Stimulated activated CD8-positive, alpha-beta memory T cell treated with anti-CD3 and anti-CD28 coated beads, Interleukin-7, amount 100 ng/mL, for 4 hours (primary cell): ENCODE data around the gene DCLK2.

Experiments
- DNase-seq, 2 donors: peaks; one replicate each; pipeline ENCODE4 v3.0.0-alpha.2; 2020; ENCODE audit warnings: low read depth in 2 of 2

Gene DCLK2

GRCh38 chr4:150078041-150078578 lies at the start of gene DCLK2:
TSS of gene DCLK2 (plus strand) at chr4:150078445. CDS start at chr4:150079028, 583 bp downstream.
- DNase-seq: no peak

- no peak for DNase-seq
Observed at GRCh38 chr4:150032541-150032940, 45.7 kb upstream of the DCLK2 start.

- DNase-seq: no peak
Observed at GRCh38 chr4:150033081-150033480, 45.2 kb upstream of the DCLK2 start.

GRCh38 chr4:150033901-150034300 lies 44.3 kb upstream of the DCLK2 start:
- DNase-seq: no peak

GRCh38 chr4:150037251-150037856 lies 40.9 kb upstream of the DCLK2 start:
- no peak for DNase-seq

GRCh38 chr4:150038335-150039076 lies 39.7 kb upstream of the DCLK2 start:
- DNase-seq: no peak

- no peak for DNase-seq
Observed at GRCh38 chr4:150039274-150040127, 38.7 kb upstream of the DCLK2 start.

- no peak for DNase-seq
Observed at GRCh38 chr4:150044517-150044916, 33.7 kb upstream of the DCLK2 start.

GRCh38 chr4:150045410-150045809 lies 32.8 kb upstream of the DCLK2 start:
- no peak for DNase-seq

GRCh38 chr4:150046728-150047217 lies 31.5 kb upstream of the DCLK2 start:
- no peak for DNase-seq

- no peak for DNase-seq
Observed at GRCh38 chr4:150047546-150047945, 30.7 kb upstream of the DCLK2 start.

- DNase-seq: no peak
Observed at GRCh38 chr4:150049682-150050081, 28.6 kb upstream of the DCLK2 start.

GRCh38 chr4:150050566-150050965 lies 27.7 kb upstream of the DCLK2 start:
- DNase-seq: no peak

GRCh38 chr4:150051111-150051510 lies 27.1 kb upstream of the DCLK2 start:
- no peak for DNase-seq

- no peak for DNase-seq
Observed at GRCh38 chr4:150055467-150055866, 22.8 kb upstream of the DCLK2 start.

- DNase-seq: no peak
Observed at GRCh38 chr4:150056569-150056968, 21.7 kb upstream of the DCLK2 start.

- no peak for DNase-seq
Observed at GRCh38 chr4:150061086-150061776, 17.0 kb upstream of the DCLK2 start.

GRCh38 chr4:150063128-150063527 lies 15.1 kb upstream of the DCLK2 start:
- DNase-seq: no peak

GRCh38 chr4:150065740-150066139 lies 12.5 kb upstream of the DCLK2 start:
- no peak for DNase-seq

GRCh38 chr4:150067859-150068258 lies 10.4 kb upstream of the DCLK2 start:
- DNase-seq: no peak

- DNase-seq: no peak
Observed at GRCh38 chr4:150068300-150068960, 9.8 kb upstream of the DCLK2 start.
